Putamen (tissue), 1 donor: ENCODE measurements around the gene GIPC1.
"Not testable (repeated sequence)": the region's sequence is repeated elsewhere in the genome, so short reads cannot be mapped to it uniquely, and the experiment has no call there.

ENCODE experiments used
- DNase-seq: peaks from one replicate; pipeline ENCODE4 v3.0.0-alpha.2; 2016; ENCODE audit warnings: low spot score

The GIPC1 gene, protein sequence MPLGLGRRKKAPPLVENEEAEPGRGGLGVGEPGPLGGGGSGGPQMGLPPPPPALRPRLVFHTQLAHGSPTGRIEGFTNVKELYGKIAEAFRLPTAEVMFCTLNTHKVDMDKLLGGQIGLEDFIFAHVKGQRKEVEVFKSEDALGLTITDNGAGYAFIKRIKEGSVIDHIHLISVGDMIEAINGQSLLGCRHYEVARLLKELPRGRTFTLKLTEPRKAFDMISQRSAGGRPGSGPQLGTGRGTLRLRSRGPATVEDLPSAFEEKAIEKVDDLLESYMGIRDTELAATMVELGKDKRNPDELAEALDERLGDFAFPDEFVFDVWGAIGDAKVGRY

DNA sequence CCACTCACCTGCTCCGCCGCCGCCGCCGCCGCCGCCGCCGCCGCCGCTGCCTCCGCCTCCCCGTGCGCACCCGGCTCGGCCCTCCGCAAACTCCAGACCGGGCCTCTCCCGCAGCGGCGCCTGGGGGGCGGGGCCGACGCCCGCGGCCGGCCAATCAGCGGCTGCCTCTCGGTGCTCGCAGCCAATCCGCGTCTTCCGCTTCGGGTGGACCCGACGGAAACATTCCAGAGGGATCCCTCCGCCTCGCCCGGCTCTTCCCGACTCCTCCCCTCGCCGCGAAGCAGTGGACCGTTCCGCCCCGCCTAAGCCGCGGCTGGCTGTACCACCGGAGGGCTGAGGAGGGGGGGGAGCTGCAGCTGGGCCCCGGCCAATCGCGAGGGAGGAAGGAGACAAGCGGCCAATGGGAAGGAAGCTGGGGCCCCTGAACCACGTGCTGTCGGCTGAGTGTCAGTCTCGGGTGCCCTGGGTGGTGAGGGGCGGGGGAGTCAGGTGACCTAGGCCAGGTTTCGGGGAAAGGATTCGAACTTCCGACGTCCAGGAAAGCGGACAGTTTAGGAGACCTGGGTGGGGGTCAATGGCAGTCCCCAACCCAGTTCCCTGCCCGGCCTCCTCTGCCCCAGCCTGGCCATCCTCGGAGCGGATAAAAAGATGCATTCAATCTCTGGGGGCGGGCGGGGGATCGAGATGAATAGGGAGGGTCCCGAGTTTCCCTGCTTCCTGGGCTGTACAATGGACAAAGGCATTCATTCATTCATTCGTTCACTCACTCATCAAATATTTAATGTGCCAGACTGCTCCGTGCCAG lies at the start of gene GIPC1:
Gene GIPC1, minus strand, starts transcription at position 99 of the 805 bp plus-strand sequence. CDS start 13,151 bp downstream, outside the sequence.
- DNase-seq = peak; percentile 99

DNA sequence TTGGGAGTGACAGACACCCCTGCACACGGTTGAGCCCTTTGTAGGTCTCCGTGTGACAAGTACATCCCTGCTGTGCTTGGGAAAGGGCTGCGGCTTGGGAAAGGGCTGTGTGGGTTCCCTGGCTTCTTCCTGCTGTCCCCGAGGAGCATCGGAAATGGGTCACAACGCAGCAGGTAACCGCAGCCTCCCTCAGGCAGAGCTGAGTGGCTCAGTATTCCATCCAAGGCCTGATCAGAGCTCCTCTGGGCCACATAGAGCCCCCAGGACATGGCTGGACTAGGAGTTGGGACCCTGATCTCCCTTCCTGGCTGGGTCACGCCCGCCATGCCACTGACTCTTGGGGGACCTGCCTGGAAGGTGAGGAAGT lies 49.8 kb upstream of the GIPC1 start:
- DNase-seq = no peak

DNA sequence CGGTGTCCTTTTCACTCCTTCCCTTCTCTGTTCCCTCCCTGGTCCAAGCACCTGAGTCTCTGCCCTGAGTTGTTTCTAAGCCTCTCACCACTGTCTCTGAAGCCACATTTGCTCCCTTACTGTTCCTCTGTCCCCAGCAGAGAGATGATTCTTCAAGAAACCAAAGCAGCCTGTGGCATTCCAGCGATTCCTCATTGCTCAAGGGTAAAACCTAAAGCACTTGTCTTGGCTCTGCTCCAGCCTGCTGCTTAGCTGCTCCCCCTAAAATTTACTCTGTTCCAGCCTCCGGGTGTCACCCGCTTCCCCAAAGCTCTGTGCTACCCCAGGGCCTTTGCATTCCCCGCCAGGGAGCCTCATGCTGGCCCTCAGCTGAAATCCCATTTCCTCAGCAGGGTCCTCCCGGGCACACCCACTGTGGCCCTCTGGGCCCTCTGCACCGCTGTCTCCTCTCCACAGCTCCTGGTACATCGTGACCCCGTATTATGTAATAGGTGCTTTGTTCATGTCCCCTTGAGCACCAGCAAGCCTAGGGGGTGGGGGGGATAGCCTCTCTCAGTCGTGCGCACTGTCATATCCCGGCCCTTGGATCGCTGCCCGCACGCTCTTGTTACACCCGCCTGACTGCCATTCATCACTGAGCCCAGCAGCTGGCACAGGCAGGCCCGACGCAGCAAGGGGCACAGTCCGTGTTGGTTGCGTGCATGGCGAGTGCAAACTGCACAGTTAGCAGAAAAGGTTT lies 49.2 kb upstream of the GIPC1 start:
- peak; percentile 94 for DNase-seq

DNA sequence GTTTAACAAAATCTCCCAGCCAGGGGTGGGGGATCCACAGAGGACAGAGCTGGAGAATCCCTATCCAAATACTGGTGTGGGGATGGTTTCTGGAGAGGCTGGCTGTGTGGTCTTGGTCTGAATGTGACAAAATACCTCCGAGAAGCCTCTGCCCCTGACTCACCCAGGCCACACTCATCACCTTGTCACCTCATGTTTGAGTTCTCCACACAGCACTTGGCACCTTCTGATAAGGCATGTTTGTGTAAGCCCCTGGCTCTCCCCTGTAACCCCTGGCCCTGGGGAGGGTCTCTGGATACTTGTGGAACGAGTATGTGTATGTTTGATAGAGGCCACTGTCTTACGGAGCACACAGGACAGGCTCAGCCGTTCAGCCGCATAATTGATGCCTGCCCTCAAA lies 48.1 kb upstream of the GIPC1 start:
- no peak for DNase-seq

DNA sequence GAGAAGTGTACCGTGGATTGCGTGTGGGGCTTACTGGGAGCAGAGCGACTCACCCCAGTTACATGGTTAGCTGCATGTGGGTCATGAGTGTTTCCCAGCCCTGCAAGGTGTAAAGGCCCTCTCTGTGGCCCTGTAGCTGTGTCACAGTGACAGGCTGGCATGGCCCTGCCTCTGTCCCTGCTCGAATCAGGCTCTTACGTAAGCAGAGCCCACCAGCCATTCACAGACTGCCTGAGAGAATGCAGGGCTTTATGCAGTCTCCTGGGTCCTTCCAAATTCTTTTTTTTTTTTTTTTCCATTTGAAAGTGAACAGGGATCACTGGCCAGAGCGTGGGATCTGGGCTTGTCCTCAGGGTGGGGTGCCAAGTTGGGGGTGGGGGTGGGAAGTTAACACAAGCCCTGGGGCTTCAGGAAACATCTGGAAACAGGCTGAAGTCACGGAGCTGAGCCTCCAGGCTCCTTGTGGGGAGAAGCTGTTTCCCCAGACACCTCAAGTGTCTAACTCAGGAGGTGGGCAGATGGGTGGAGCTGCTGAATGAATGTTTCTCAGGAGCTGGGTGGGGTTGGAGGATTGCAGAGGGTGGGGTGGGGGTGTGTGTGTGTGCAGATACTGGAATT lies 46.9 kb upstream of the GIPC1 start:
- DNase-seq = no peak

DNA sequence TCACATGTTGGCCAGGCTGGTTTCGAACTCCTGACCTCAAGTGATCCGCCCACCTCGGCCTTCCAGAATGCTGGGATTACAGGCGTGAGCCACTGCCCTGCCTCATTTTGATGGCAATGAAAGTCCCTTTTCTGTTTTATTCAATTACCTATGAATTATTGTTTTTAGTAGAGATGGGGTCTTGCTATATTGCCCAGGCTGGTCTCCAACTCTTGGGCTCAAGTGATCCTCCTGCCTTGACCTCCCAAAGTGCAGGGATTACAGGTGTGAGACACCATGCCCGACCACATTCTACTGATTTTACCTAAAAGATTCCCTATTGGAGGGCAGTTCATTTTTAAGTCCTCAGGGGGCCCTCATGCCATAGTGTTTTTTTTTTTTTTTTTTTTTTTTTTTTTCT lies 46.1 kb upstream of the GIPC1 start:
- not testable (repeated sequence) for DNase-seq

DNA sequence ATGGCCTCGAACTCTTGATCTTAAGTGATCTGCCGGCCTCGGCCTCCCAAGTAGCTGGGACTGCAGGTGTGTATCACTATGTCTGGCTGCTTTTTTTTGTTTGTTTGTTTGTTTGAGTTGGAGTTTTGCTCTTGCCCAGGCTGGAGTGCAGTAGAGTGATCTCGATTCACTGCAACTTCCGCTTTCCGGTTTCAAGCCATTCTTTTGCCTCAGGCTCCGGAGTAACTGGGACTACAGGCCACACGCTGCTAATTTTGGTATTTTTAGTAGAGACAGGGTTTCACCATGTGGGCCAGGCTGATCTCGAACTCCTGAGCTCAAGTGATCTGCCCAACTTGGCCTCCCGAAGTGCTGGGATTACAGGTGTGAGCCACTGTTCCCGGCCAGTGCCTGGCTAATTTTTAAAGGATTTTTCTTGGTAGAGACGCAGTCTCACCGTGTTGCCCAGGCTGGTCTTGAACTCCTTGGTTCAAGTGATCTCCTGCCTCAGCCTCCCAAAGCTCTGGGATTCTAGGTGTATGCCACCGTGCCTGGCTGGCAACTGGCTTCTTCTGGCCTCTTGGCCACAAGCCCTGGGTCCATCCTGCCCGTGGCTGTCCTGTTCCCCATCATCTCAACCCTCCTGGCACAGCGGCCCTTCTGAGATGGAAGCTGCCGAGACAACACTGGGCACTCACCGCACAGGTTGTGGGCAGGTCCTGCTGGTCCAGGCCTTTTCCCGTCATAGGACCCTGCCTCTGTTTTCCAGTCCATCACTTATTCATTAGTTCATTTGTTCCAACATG lies 45.0 kb upstream of the GIPC1 start:
- no peak for DNase-seq

DNA sequence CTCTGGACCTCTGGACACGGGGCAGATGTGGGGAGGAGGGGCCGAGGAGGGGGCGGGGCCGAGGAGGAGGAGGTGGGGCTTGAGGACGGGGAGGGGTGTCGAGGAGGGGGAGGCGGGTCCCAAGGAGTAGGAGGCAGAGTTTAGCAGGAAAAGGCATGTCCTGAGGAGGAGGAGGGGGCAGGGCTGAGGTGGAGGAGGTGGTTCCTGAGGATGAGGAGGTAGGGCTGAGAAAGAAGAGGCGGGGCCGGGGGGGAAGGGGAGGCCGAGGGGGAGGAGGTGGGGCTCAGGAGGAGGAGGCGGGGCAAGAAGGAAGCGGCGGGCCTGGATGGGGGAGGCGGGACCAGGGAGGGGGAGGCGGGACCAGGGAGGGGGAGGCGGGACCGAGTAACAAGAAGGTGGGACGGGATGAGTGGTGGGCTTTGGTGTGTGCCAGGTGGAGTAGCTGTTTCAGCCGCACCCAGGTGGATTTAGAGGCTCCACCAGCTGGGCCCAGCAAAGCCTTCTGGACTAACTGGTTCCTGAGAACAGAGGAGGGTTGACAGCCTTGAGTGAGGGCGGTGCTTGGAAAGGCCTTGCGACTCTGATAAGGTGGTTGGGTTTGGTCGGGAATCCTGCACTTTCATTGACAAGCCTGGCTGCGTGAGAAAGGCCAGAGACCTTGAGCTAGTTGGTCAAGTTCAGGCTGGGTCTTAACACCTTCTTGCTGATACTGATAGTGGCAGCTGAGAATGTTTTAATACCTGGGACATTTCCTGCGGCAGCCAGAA lies 41.2 kb upstream of the GIPC1 start:
- DNase-seq = no peak

DNA sequence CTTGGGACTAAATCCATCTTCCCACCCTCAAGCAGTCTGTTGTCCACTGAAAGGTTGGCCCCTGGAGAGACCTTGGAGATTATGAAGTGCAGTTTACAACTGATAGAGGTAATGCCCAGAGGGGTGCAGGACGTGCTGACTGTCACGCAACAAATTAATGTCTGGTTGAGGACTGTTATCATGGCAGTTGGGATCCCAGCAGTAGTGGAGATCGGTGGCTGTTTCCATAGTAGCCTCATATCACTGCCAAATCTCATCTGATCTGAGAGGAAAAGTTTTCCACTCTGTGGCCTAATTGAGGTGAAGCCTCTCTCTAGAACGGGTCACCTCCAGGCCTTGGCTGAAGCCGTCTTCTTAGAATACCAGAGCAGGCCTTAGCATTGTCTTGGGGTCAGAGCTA lies 37.5 kb upstream of the GIPC1 start:
- no peak for DNase-seq

DNA sequence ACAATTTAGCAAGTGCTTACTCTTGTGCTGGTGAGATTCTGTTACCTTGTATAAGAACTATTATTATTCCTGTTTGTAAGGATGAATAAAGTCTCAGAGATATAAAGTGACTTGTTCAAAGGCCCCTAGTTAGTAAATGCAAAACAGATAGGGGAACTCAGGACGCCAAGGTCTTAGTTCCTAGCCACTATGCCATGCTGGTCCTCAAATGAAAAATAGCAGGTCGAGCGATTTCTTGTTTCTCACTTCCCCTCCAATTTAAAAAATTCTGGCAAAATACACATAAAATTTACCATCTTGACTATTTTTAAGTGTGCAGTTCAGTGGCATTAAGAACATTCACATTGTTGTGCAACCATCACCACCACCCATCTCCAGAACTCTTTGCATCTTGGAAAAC lies 34.6 kb upstream of the GIPC1 start:
- no peak for DNase-seq

DNA sequence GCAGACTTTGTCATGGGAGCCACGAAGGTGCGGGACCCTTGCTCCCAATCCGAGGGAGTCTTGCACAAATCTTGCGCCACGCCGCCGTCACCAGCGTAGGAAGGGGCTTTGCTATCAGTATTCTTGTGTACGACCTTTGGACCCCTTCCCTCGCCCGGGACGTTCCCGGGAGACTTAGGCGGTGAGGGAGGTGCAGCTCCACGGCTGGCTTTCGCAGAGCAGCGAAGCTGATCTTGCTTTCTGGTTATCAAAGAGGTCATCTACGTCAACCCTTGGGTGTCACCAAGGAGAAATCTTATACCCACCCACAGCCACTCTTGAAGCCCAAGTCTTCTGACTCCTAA lies 34.0 kb upstream of the GIPC1 start:
- no peak for DNase-seq

DNA sequence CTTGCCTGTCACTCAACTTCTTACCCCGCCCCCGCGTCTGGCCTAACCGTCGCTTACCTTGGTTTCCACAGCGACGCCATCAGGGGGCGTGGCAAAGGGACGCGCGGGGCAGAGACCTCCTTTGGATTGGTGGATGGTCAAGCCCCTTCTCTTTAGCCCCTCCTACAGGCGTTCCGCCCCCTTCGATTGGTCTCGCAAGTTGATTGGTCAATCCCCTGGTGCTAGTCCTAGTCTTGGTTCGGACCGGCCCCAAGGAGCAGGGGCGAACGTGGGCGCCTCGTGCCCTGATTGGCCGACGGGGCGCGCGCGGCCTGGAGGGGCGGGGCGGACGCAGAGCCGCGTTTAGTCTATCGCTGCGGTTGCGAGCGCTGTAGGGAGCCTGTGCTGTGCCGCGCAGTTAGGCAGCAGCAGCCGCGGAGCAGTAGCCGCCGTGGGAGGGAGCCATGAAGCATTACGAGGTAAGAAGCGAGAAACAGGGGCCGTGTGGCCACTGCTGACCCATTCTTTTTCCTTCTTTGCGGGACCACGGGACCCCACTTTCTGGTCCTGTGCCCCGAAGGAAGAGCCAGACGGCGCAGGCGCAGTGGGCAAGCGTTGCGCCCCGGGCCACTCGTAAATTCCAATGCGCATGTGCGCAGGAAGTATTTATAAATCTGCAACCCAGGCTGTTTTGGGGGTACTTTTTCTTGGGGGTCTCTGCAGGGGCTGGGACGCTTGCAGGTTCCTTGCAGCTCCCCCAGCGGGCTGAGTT lies 33.5 kb upstream of the GIPC1 start, which contains the start of gene TECR:
Gene TECR, plus strand, starts transcription at position 341 of the 751 bp plus-strand sequence. Its CDS starts 103 bp downstream, at position 444.
- peak; percentile 100 for DNase-seq

DNA sequence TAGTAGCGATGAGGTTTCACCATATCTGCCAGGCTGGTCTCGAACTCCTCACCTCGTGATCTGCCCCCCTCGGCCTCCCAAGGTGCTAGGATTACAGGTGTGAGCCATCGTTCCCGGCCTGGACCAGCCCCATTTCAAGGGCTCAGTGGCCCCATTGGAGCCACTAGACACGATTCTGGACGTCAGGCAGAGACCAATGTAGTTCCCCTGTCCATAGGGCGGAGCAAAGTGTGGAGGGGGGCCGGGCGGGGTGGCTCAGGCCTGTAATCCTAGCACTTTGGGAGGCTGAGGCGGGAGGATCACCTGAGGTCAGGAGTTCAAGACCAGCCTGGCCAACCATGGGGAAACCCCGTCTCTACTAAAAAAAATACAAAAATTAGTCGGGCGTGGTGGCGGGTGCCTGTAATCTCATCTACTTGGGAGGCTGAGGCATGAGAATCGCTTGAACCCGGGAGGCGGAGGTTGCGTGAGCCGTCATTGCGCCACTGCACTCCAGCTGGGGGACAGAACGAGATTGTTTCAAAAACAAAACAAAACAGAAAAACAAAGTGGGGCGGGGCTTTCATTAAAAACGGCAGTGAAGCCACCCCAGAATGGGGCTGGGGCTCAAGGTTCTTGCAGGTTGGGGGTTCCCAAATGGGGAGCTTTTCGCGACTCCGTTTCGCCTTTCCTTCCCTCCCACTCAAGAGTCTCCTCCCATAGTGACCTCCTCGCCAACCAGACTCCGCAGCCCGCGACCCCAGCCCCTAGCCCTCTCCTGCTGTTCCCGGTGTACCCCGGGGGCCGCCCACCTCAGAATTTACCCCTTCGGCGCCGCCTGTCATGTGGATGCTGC lies 32.7 kb upstream of the GIPC1 start:
- DNase-seq = no peak

DNA sequence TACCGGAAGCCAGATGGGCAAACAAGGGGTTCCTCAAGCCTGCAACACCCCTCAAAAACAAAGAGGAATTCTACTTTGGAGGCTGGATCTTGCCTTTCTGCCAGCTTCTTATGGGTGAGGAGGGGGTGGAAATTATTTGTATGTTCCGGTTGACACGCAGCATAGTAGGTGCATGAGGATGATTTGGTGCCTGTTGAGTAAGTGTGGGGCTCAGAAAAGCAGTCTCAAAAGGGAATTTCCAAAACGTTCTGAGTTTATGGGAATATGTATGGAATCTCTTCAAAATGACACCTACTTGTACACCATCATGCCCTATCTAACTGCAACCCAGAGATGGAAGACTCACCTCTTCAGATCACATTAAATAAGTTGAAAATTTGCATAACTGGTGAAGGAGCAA lies 30.5 kb upstream of the GIPC1 start:
- DNase-seq = no peak

DNA sequence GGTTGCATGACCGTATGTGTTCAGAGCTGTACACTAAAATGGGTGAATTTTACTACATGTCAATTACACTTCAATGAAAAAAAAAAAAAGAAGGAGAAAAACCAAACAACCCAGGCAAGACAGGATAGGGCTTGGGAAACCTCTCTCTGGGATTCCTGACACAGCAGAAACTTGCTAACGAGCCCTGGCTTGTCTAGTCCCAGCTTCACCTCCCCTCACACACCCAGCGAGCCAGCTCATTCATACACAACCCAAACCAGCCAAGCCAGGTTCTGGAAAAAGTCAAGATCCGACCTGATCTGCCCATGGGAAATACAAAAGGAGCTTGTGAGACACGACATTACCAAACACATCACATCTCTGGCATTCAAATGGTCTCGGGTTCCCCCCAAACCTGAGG lies 29.8 kb upstream of the GIPC1 start:
- DNase-seq = no peak

DNA sequence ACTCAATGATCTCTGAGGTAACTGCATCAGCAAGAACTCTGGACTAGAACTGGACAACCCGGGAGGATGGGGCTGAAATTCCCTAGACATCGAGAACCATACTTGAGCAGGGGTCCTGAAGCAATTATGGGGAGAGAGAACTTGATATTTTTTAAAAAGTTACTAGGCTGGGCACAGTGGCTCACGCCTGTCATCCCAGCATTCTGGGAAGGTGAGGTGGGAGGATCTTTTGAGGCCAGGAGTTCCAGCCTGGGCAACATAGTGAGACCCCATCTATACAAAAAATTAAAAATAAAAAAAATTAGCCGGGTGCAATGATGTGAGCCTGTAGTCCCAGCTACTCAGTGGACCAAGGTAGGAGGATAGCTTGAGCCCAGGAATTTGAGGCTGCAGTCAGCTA lies 24.6 kb upstream of the GIPC1 start:
- DNase-seq = no peak

DNA sequence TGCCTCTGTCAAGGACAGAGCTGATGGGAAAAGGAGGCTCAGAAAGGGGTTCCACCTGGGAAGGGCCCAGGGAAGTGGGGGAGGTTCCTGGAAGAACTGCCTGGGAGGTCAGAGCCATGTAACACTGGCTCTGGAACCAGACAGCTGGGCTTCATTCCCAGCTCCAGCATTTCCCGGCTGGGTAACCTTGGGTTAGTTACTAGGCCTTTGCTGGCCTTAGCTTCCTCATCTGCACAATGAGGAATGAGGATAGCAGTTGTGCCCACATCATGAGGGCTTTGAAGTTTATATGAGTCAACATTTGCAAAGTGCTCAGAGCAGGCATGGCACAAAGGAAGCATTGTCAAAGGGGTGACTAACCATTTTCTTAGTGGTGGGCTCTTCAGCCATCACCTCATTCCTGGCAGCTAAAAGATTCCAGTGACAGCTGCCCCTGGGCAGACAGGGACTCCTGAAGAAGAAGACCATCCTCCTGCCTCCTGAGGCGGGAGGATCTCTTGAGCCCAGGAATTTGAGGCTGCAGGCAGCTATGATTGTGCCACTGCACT lies 24.0 kb upstream of the GIPC1 start:
- DNase-seq = no peak

DNA sequence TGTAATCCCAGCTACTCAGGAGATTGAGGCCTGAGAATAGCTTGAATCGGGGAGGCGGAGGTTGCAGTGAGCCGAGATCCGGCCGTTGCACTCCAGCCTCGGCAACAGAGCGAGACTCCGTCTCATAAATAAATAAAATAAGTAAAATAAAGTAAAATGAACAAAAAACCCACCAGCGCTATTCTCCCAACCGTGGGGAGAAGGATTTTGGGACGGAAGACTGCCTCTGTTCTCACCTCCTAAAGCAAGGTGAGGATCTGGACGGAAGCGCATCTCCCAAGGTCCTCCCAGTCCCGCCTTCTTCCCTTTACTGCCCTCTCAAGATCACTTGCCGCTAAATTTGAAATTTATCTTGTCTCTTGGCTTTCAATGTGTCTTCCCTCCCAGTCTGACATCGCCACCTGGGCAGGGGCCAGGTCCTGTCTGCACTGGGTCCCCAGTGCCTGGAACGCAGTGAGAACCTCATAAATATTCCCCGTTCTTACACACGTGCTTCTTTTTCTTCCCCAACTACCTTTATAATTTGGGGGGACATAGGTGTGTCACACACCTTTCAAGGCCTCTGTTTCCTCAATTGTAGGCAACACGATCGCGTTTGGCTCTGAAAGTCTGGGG lies 23.4 kb upstream of the GIPC1 start:
- no peak for DNase-seq
